Measurements from ENCODE around the gene POU2F3.

- TF ChIP-seq POLR2A (IDR thresholded peaks at IDR 0.05) (no peak), CTCF (IDR thresholded peaks at IDR 0.05 in 4 of 5, conservative IDR thresholded peaks at IDR 0.05 in 1 of 5) (no peak)
Measured at GRCh38 chr11:120271672-120272071, 31.7 kb downstream of the POU2F3 start.

All from gastrocnemius medialis (tissue), 4 donors.